ENCODE measurements around the gene SULT1C4.
"Not testable (repeated sequence)": the region's sequence is repeated elsewhere in the genome, so short reads cannot be mapped to it uniquely, and the experiment has no call there.

The SULT1C4 gene

DNA sequence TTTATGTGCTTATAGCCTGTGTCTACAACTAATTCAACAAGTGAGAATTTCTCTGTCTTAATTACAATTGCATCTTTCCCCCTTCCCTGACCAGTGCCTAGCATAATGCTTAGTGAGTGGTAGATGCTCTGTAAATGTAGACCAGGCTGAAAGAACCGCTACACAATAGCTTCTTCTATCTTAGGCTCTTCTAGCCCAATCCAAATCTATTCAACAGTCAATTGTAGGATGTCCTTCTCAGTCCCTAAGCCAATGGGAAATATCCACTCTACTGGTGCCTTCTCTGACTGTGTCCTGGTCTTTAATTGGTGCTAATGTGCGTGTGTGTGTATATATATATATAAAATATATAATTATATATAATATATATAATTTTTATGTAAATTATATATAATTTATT lies 37.2 kb downstream of the SULT1C4 start:
- DNase-seq, result no peak

DNA sequence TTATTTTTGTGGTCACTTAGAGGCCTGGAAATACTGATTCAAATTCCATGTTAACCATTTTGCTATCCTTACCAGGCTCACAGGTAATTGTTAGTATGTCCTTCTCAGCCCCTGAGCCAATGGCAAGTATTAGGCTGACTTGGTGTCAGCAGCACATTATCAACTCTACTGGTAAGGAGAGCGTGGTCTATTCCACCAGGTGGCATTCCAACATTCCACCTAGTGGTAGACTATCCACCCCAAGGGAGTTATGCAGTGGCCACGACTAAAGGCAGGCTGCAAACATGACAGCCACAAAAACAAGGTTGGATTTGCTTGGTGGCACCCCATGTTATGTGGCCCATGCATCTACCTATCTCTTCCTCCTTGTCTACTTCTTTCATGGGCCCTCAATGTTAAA lies 39.5 kb downstream of the SULT1C4 start:
- no peak for DNase-seq

DNA sequence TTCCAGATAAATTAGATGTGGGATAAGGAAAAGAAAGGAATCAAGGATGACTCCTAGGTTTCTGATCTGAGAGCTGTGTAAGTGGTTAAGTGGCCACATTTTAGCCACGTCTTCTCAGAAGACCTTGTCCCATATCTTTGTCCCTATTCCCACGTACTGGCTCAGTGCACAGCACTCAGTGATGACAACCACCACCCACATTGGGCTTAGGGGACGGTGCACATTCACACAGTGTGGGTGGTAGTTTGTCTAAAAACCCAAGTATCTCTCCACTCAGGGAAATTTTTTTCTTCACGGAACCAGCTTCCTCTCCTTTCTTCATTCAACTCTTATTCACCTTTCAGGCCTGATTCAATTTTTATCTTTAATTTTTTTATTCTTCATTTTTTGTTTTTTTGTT lies 40.7 kb downstream of the SULT1C4 start:
- DNase-seq, result no peak

DNA sequence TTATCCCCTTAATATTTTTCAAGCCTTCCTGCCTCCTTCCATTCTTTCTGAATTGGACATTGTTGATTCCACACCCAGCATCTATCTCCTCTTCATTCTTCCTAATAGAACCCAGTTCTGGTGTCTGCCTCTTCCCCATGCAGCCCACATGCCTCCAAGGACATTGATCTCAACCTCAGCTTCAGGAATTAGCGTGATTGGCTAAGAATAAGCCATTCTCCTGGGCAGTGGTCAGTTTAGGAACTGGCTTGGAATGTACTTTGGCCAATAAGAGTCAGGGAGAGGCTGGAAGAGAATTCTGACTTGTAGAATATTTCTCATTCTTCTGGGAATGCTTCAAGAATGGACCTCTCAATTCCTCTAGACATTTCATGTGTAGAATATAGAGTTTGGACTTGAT lies 45.3 kb downstream of the SULT1C4 start:
- DNase-seq, result no peak

DNA sequence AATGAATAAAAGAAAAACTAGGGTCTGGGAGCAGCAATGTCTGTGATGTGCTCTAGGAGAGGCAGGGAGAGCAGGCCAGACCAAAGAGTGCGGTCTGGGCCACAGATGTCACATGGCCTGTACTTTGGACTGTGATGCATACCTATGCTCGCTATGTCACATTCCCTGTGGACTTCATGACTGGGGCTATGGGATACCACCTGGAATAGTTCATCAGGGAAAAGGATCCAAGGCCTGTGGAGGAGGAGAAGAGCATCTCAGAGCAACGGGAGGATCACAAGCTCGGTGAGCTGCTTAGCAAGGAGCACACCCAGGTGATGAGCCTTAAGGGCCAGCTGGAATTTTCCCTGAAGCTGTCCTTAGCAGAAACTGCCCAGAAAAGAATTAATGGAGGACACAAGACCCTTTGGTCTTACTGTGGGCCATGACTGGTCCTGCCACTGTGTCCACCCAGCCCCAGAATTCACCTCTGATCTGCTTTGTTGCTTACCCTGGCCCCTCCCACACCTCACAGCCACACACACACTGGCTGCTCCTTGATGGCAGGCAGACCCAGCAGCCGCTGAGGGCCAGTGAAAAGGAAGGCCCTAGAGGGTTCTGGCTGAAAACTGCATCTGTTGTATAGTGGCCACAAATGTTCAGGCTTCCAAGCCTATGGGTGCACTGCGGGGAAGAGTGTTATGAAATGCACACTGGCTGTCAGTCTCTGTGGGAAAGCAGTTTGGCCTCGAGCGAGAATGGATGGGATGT lies 45.9 kb downstream of the SULT1C4 start:
- DNase-seq, result no peak

DNA sequence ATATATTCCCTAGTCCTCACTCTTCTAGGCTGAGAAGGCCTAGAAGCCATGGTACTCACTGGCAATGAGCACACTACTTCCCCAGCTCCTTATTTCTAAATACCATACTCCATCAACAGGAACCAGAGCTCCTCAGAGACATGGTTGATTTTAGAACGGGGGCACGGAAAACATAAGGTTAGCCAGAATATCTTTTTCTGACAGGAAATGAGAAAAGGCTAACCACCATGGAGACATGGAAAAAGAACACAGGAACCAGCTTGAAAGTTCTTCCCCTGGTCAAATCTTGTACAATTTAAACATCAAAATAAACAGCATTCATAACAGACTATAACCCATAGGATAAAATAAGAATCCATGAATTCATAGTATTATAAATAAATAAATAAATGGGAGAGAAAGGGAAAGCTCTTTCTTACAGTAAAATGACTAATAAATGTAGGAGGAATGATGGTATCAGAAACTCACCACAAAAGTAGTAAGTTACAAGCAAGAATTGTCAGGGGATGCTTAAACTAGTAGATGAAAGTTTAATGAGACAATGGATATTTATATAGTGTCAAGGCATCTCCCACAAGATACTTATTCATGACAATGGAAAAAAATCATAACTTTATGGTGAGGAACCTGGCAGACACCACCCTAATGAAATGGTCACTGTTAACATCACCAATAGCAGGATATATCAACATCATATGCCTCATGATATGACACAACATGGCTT lies 50.7 kb downstream of the SULT1C4 start:
- no peak for DNase-seq

DNA sequence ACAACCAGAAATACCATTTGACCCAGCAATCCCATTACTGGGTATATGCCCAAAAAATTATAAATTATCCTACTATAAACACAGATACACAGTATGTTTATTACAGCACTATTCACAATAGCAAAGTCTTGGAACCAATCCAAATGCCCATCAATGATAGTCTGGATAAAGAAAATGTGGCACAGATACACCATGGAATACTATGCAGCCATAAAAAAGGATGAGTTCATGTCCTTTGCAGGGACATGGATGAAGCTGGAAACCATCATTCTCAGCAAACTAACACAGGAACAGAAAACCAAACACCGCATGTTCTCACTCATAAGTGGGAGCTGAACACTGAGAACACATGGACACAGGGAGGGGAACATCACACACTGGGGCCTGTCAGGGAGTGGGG lies 57.8 kb downstream of the SULT1C4 start:
- not testable (repeated sequence) for DNase-seq

DNA sequence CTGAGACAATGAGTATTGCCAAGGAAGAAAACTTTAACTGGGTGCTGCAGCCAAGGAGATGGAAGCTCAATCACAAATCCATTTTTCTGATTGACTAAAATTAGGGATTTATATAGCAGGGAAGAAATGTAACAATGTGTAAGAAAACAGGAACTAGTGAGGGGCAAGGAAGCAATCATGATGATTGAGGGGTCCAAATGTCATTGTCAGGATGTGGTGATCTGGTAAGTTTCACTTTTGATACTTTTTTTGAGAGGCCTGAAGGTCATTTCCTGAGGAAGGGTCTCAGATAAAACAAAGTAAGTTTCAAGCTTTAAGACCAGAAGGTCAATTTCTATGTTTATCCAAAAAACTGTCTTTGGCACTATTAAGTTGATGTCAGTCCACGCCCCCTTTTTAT lies 59.2 kb downstream of the SULT1C4 start:
- no peak for DNase-seq
